ELR (cell line): ENCODE measurements around the gene RHEBL1.

Experiments used
- DNase-seq: peaks from one replicate; pipeline ENCODE4 v3.0.0-alpha.2; 2015; ENCODE audit warnings: low read depth

RHEBL1 gene

GRCh38 chr12:49037111-49037946 is 32.5 kb downstream of the RHEBL1 start:
- no peak for DNase-seq

GRCh38 chr12:49036029-49036428 is 33.8 kb downstream of the RHEBL1 start:
- no peak for DNase-seq

GRCh38 chr12:49034286-49034622 is 35.5 kb downstream of the RHEBL1 start:
- DNase-seq = no peak

- no peak for DNase-seq
These were observed 36.0 kb downstream of the RHEBL1 start for GRCh38 chr12:49033611-49034285.

GRCh38 chr12:49032679-49033447 is 36.9 kb downstream of the RHEBL1 start:
- DNase-seq = no peak

- no peak for DNase-seq
These were observed 37.5 kb downstream of the RHEBL1 start for GRCh38 chr12:49032276-49032675.

GRCh38 chr12:49031573-49032161 is 38.1 kb downstream of the RHEBL1 start:
- DNase-seq = no peak

GRCh38 chr12:49030714-49031572 is 38.8 kb downstream of the RHEBL1 start:
- DNase-seq = no peak

- DNase-seq = no peak
These were observed 39.7 kb downstream of the RHEBL1 start for GRCh38 chr12:49030119-49030518.

- no peak for DNase-seq
These were observed 41.0 kb downstream of the RHEBL1 start for GRCh38 chr12:49028666-49029275.

- DNase-seq = no peak
These were observed 41.8 kb downstream of the RHEBL1 start for GRCh38 chr12:49027846-49028555.

- no peak for DNase-seq
These were observed 42.9 kb downstream of the RHEBL1 start for GRCh38 chr12:49026678-49027480.

GRCh38 chr12:49026101-49026500 is 43.7 kb downstream of the RHEBL1 start:
- DNase-seq = no peak

- no peak for DNase-seq
These were observed 44.3 kb downstream of the RHEBL1 start for GRCh38 chr12:49025463-49025862.

GRCh38 chr12:49024543-49024942 is 45.2 kb downstream of the RHEBL1 start:
- DNase-seq = no peak

- DNase-seq = no peak
These were observed 46.0 kb downstream of the RHEBL1 start for GRCh38 chr12:49023812-49024211.

- DNase-seq = no peak
These were observed 47.1 kb downstream of the RHEBL1 start for GRCh38 chr12:49022558-49023178.

GRCh38 chr12:49021292-49021915 is 48.4 kb downstream of the RHEBL1 start:
- no peak for DNase-seq

GRCh38 chr12:49020441-49020840 is 49.3 kb downstream of the RHEBL1 start:
- no peak for DNase-seq
